A549 (cell line): ENCODE data around the gene TIMM17A.
A peak's percentile ranks its signal among the peaks of the same experiment; 100 is the strongest.

Experiments
- HDAC2 ChIP-seq: fragments of 200-600 bp; sonication (generic); IDR thresholded peaks from 2 replicates; pipeline ENCODE4 v1.6.1; 2016
- POLR2A ChIP-seq: IDR thresholded peaks from 2 replicates; pipeline ENCODE4 v1.6.1; 2012; ENCODE audit warnings: mild to moderate bottlenecking, low read length
- TF ChIP-seq, protein P1 (sequence below): fragments of >200 bp; sonication (Bioruptor Twin); formaldehyde crosslinking; IDR thresholded peaks from 3 replicates; pipeline ENCODE4 v1.5.1; 2016
- TF ChIP-seq, protein P2 (sequence below): fragments of 200-600 bp; sonication (generic); IDR thresholded peaks from 2 replicates; pipeline ENCODE4 v1.6.1; 2016; ENCODE audit warnings: antibody characterized with exemption, mild to moderate bottlenecking, moderate library complexity

DNA sequence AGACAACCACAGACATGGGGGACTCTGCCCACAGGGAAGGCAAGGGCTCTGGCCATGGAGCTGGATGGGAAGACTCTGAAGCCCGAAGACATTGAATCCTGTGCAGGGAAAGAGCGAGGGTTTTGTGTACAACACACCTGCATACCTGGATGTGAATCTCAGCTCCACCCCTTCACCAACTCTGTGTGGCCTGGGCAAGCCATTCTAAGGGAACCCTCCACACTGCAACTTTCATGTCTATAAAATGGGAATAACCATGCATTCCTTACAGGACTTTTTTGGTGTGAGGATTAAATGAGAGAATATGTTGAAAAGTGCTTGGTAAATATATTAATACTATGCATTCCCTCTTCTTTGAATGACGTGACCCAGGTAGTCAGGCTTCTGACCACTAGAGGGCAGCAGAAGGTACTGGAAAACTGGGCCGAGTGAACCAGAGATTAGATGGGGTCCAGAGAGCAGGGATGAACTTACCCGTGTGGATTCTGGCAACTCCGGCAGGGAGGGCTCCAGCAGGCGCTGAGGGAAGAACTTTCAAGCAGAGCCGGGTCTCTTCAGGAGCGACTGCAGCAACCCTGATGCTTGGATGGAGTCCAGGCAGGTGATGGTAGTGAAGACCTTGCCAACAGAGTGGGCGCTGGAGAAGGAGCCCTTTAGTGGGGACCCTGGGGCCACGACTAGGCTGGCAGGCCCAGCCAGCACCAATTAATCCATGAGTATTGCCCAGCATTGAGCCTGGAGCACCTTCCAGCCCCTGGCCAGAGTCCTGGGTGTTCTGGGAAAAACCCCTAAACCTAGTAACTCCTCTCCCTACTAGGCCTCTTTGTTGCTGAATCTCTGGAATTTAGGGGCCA is 54.2 kb downstream of the TIMM17A start:
- TF ChIP-seq, protein P1, sequence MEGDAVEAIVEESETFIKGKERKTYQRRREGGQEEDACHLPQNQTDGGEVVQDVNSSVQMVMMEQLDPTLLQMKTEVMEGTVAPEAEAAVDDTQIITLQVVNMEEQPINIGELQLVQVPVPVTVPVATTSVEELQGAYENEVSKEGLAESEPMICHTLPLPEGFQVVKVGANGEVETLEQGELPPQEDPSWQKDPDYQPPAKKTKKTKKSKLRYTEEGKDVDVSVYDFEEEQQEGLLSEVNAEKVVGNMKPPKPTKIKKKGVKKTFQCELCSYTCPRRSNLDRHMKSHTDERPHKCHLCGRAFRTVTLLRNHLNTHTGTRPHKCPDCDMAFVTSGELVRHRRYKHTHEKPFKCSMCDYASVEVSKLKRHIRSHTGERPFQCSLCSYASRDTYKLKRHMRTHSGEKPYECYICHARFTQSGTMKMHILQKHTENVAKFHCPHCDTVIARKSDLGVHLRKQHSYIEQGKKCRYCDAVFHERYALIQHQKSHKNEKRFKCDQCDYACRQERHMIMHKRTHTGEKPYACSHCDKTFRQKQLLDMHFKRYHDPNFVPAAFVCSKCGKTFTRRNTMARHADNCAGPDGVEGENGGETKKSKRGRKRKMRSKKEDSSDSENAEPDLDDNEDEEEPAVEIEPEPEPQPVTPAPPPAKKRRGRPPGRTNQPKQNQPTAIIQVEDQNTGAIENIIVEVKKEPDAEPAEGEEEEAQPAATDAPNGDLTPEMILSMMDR = peak; percentile 95
- TF ChIP-seq, protein P2, sequence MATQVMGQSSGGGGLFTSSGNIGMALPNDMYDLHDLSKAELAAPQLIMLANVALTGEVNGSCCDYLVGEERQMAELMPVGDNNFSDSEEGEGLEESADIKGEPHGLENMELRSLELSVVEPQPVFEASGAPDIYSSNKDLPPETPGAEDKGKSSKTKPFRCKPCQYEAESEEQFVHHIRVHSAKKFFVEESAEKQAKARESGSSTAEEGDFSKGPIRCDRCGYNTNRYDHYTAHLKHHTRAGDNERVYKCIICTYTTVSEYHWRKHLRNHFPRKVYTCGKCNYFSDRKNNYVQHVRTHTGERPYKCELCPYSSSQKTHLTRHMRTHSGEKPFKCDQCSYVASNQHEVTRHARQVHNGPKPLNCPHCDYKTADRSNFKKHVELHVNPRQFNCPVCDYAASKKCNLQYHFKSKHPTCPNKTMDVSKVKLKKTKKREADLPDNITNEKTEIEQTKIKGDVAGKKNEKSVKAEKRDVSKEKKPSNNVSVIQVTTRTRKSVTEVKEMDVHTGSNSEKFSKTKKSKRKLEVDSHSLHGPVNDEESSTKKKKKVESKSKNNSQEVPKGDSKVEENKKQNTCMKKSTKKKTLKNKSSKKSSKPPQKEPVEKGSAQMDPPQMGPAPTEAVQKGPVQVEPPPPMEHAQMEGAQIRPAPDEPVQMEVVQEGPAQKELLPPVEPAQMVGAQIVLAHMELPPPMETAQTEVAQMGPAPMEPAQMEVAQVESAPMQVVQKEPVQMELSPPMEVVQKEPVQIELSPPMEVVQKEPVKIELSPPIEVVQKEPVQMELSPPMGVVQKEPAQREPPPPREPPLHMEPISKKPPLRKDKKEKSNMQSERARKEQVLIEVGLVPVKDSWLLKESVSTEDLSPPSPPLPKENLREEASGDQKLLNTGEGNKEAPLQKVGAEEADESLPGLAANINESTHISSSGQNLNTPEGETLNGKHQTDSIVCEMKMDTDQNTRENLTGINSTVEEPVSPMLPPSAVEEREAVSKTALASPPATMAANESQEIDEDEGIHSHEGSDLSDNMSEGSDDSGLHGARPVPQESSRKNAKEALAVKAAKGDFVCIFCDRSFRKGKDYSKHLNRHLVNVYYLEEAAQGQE = no peak
- TF ChIP-seq POLR2A (no peak), HDAC2 (no peak)
